Adrenal gland (tissue), 5 donors: Measurements from ENCODE around the gene GPR142.

Experiments used
- POLR2A ChIP-seq, 2 donors: fragments of 450-650 bp; IDR thresholded peaks; one replicate each; pipeline ENCODE4 v1.6.1; 2017; ENCODE audit warnings: antibody characterized with exemption in 2 of 2, mild to moderate bottlenecking in 2 of 2, moderate library complexity in 1 of 2
- TF ChIP-seq, protein P1 (sequence below), 6 experiments: fragments of 450-650 bp in 4 of 6; fragments of 200-600 bp in 2 of 6; sonication (generic) in 1 of 6; IDR thresholded peaks; 1 replicate in 5 of 6; 2 replicates in 1 of 6; pipeline versions ENCODE4 v1.5.1 to v1.8.0; 2016 to 2021; ENCODE audit warnings: antibody characterized with exemption in 6 of 6, mild to moderate bottlenecking in 2 of 6, moderate library complexity in 1 of 6
- donor health status: DM: no; HTN: no; CAD: no.

DNA sequence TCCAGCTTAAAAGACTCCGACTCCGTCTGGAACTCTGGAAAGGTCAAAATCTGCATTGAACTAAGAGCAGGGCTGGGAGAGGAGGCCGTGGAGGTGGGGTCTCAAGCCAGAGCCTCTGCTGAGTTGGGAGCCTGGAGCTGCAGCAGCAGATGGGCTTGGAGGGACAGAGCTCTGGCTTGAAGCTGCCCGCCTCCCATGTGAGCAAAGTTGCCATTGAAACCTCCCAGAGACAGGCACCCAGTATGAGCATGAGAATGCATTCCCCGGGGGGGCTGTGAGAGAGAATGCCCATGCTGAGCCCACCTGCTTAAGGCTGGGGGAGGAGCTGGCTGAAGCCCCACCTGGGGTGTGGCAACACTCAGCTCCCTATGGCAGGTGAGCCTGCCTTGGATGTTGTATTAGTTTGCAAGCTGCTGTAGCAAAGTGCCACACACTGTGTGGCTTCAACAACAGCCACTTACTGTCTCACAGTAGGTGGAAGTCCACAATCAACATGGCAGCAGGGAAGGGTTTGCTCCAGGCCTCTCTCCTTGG lies 31.7 kb upstream of the GPR142 start:
- TF ChIP-seq, protein P1, sequence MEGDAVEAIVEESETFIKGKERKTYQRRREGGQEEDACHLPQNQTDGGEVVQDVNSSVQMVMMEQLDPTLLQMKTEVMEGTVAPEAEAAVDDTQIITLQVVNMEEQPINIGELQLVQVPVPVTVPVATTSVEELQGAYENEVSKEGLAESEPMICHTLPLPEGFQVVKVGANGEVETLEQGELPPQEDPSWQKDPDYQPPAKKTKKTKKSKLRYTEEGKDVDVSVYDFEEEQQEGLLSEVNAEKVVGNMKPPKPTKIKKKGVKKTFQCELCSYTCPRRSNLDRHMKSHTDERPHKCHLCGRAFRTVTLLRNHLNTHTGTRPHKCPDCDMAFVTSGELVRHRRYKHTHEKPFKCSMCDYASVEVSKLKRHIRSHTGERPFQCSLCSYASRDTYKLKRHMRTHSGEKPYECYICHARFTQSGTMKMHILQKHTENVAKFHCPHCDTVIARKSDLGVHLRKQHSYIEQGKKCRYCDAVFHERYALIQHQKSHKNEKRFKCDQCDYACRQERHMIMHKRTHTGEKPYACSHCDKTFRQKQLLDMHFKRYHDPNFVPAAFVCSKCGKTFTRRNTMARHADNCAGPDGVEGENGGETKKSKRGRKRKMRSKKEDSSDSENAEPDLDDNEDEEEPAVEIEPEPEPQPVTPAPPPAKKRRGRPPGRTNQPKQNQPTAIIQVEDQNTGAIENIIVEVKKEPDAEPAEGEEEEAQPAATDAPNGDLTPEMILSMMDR (IDR thresholded peaks at IDR 0.05): no peak
- TF ChIP-seq POLR2A (IDR thresholded peaks at IDR 0.05): no peak
